GM21528 (cell line): ENCODE measurements around the gene SAMD11.

Experiments
- ATAC-seq: cut with Tn5 transposase; IDR thresholded peaks from one replicate; pipeline ENCODE4 v1.9.1; 2021; ENCODE audit warnings: mild to moderate bottlenecking, moderate library complexity; ENCODE audit not compliant: unreplicated experiment, low FRiP score

Gene SAMD11

DNA sequence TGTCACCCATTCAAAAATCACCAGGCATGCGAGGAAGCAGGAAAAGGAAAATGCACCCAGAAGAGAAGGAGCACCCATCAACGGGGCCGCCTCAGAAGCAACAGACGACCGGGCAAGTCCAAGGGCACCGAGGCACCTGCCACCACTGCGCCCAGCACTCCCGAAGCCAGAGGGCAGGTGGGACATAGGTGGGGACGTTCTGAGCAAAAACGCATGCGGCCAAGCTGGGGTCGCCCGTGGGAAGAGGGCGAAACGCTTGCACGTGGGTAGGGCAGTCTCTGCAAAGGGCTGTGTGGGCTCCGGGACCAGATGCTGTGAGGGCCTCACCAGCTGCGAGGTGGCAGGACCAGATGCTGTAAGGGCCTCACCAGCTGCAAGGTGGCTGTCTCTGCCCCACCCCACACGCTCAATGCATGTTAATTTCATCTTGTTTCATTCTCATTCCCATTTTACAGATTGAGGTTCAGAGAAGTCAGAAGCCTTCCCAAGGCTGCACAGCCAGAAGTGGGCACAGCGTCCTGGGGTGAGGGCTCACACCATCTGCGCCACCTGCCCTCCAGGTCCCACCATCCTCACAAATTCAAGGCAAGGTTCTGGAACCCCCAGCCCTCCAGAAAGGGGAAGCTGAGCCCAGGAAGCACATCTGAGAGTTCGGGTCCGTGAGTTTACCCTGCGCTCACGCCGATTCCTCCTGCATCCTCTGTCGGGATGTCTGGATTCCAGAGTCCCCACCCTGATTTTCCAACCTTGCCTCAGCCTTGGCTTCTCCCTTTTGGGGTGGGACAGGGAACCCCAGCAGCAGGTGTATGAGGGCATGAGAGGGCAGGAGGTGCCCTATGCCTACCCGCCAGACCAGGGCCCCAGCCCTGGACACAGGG, 8.2 kb upstream of the SAMD11 start:
- no peak for ATAC-seq

GRCh38 chr1:916173-917075, 7.3 kb upstream of the SAMD11 start:
- no peak for ATAC-seq

DNA sequence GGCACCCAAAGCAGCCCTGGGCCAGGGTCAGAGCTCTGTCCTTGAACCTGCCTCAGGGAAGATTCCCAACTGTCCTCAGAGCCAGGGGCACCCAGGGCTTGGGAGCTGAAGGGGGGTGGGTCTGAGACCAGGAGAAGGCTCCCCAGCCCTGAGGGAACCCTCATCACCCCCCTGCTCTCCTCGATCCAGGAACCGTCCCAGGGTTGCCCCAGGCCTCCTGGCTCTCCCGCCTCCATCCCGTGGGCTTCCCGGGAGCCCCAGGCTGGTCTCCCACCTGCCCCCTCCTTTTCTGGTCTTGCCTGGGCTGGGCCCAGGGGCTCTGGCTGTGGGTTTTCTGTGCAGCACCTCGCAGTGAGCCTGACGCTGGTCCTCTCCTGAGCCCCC, 6.7 kb upstream of the SAMD11 start:
- ATAC-seq = no peak

- no peak for ATAC-seq
Observed at GRCh38 chr1:917466-918091, 6.1 kb upstream of the SAMD11 start.

DNA sequence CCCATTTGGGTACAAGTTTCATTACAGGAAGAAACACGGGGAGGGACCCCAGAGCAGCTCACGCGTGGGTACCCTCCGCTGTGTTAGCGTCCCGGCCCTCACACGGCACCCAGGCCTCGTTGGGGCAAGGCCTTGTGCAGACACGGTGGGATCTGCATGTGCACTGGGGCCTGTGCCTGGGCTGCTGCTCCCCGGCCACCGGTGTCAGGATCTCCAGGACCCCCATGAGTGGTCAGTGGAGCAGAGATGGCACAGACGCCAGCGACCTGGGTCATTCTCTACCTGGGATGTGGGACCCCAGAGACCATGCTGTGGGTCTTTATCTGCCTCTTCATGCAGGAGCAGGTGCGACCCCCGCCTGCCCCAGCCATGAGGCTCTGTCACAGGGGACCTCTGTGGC, 5.4 kb upstream of the SAMD11 start:
- no peak for ATAC-seq

DNA sequence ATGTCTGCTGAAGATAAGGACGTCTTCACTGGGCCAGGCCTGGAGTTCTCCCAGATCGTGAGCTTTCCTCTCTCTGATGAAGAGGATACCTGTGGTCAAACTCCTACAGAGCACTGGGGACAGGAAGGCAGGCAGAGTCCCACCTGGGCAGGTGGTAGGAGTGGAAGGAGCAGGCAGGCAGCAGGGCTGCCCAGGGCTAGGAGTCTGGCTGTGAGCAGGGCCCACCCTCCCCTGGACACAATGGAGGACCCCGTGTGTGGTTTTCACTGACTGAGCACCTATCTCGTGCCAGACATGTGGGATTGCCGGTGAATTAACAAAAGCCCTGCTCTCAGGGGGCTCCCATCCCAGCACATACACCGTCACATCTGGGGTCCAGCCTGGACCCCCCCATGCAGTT, 4.9 kb upstream of the SAMD11 start:
- ATAC-seq = no peak

- no peak for ATAC-seq
Observed at GRCh38 chr1:919271-919872, 4.4 kb upstream of the SAMD11 start.

DNA sequence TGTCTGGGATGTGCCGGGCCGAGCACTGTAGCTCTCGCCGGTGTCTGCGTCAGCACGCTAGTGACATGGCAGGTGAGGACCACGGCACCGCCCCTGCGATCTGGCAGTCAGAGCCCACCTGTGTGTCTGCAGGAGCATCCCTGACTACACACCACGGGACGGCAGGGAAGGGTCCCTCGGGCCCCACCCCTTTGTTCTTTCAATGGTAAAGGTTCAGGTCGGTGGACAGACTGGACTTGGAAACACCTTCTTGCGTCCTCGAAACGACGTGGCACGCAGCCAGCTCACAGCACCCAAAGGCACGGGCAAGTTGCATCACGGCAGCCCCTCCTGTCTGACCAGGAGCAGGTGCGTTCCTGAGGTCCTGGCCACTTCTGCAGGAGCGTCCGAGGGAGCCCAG, 3.7 kb upstream of the SAMD11 start:
- no peak for ATAC-seq

DNA sequence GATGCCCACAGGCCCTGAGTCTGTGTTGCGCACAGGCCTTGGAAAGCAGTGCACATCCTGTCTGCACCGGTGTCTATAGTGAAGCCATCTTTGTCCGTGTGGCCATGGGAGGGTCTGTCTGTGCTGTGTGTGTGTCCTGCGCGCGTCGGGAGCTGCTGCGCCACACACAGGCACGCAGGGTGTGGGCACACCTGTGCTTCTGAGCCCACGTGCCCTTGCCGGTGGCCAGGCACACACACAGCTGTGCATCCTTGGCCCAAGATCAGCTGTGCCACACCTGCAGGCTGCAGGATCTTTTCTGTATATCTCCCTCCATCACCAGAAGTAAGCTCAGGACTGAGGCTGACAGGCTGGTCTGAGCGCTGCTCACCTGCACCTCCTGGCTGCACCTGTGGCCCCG, 3.2 kb upstream of the SAMD11 start:
- ATAC-seq = no peak

GRCh38 chr1:921011-921837, 2.5 kb upstream of the SAMD11 start:
- no peak for ATAC-seq

DNA sequence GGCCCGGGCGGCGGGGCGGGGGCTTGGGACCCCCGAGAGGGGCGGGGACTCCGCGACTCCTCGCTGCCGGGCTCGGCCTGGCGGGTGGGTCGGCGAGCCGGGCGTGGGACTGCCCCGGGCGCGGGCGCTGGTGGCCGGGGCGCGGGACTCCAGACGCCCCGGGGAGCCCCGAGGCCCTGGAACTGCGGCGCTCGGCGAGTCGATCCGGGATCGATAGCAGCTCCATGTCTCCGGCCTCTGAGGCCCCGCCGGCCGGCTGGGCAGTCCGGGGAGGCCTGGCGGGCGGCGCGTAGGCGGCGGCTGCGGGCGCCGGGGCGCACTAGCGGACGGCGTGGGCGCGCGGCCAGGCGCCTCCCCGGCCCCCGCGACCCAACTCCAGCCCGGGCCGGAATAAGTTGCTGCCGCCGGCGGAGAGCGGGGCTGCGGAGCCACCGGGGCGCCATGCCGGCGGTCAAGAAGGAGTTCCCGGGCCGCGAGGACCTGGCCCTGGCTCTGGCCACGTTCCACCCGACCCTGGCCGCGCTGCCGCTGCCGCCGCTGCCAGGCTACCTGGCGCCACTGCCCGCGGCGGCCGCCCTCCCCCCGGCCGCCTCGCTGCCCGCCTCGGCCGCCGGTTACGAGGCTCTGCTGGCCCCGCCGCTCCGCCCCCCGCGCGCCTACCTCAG, 400 bp downstream of the SAMD11 start:
- no peak for ATAC-seq

- no peak for ATAC-seq
Observed at GRCh38 chr1:924656-925560, 1.2 kb downstream of the SAMD11 start.

DNA sequence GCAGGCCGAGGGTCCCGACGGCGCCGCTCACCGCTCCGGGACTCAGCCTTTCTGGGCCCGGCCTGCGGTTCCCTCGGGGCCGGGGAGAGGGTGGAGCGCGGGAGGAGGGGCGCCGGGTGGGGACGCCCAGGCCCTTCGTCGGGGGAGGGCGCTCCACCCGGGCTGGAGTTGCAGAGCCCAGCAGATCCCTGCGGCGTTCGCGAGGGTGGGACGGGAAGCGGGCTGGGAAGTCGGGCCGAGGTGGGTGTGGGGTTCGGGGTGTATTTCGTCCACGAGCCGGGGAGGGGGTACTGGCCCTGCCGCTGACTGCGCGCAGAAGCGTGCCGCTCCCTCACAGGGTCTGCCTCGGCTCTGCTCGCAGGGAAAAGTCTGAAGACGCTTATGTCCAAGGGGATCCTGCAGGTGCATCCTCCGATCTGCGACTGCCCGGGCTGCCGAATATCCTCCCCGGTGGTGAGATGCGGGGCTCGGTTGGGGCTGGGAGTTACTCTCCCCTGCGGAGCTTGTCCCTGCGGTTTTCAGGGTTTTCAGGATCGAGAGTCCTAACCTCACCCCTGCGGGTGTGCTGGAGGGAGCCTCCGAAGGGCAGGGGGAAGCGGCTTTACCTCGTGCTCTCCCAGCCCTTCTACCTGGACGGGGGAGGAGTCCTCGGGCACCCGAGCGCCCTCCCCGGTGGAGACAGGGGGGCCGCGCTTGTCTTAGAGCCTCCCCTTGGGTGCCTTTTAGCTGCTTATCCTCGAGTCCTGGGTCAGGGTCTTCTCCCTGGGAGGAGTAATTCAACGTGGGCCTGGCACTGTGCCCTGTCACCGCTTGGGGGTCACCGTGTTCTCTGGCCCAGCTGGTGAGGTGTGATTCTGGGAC, 2.1 kb downstream of the SAMD11 start:
- no peak for ATAC-seq

DNA sequence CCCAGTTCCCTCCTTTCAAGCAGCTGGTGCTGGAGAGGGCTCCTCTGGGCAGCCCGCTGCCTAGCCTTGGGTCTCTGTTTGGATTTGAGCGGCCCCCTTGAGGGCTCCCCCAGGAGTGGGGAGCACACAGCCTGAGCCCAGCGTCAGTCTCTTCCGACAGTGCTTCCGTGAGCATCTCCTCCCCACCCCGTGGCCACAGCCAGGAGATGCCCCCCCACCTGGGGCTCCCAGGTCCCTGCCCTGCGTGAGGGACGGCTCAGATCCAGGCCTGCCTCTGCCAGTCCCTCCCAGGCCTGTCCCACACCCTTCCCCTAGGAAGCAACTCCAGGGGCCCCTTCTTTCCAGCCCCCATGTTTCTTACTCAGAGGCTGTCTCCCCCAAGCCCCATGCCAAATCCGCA, 3.5 kb downstream of the SAMD11 start:
- ATAC-seq = no peak

GRCh38 chr1:927748-928147, 4.0 kb downstream of the SAMD11 start:
- no peak for ATAC-seq

GRCh38 chr1:928825-929661, 5.3 kb downstream of the SAMD11 start:
- no peak for ATAC-seq
